ENCODE data around the gene PCLO. TPM values are rescaled to one million over a fixed set of nuclear protein-coding genes. Genes with fewer than 3 reads are reported as not detected.
"Not testable (repeated sequence)": the region's sequence is repeated elsewhere in the genome, so short reads cannot be mapped to it uniquely, and the experiment has no call there.

PCLO gene
- total RNA-seq, 1 donor from 2014 or later: 0.52 TPM

DNA sequence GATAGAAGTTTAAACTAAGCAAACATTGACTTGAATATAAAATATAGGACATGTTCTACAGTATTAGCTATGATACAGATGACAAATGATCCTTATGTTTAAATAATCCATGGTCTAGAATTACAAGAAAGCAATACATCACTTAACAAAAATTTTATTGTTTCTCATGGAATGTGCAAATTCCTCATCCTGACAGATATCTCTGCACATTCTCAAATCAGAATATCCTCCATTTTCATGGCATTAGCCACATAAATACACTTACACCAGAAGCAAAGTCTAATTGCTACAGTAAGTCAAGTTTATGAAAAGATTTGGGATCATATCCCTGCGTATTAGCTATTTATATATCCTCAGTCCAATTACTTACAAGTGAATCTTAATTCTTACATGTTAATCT is 57.6 kb downstream of the PCLO start:
- Histone ChIP-seq H3K27ac (ENCODE audit: low read depth, low read length) (no peak overlapping the region), H3K27me3 (ENCODE audit: control insufficient read depth in 3 of 3, insufficient read depth in 3 of 3, low read length in 3 of 3) (no peaks in the 10 kb centered on the region), H3K9ac (ENCODE audit: low read depth in 1 of 3, low read length in 3 of 3) (no peak overlapping the region), H3K36me3 (ENCODE audit: control insufficient read depth in 3 of 3, insufficient read depth in 3 of 3, low read length in 3 of 3) (no peaks in the 10 kb centered on the region), H3K4me1 (ENCODE audit: control insufficient read depth in 3 of 3, insufficient read depth in 3 of 3, low read length in 3 of 3) (no peaks in the 10 kb centered on the region), H3K4me3 (ENCODE audit: low read length in 3 of 3) (no peak overlapping the region), H3K9me3 (ENCODE audit: control insufficient read depth in 3 of 3, low read length in 3 of 3) (no peaks in the 10 kb centered on the region)

DNA sequence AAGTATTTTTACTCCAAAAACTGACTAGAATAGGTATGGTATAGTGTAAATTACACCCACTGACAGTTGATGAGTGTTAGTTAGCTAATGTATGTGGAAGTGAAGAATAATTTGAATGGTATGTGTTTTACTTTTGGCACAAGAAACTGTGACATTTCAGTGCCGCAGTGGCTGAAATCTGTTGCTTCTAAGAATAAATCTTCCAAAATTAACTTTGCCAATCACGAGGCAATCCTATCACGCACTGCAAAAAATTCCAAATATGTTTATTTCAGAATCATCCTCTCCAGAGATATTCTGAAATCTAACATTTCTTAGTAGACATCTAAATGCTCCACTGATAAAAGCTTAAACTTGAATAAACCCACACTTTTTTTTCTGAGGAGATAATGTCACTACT is 61.2 kb downstream of the PCLO start:
- no peaks in the 10 kb centered on the region for H3K4me1 ChIP-seq (ENCODE audit: control insufficient read depth in 3 of 3, insufficient read depth in 3 of 3, low read length in 3 of 3)
- H3K4me3 ChIP-seq (ENCODE audit: low read length in 3 of 3): no peak overlapping the region
- no peak overlapping the region for H3K27ac ChIP-seq (ENCODE audit: low read depth, low read length)
- H3K36me3 ChIP-seq (ENCODE audit: control insufficient read depth in 3 of 3, insufficient read depth in 3 of 3, low read length in 3 of 3): no peaks in the 10 kb centered on the region
- no peak overlapping the region for H3K9ac ChIP-seq (ENCODE audit: low read depth in 1 of 3, low read length in 3 of 3)
- H3K27me3 ChIP-seq (ENCODE audit: control insufficient read depth in 3 of 3, insufficient read depth in 3 of 3, low read length in 3 of 3): no peaks in the 10 kb centered on the region
- no peaks in the 10 kb centered on the region for H3K9me3 ChIP-seq (ENCODE audit: control insufficient read depth in 3 of 3, low read length in 3 of 3)

DNA sequence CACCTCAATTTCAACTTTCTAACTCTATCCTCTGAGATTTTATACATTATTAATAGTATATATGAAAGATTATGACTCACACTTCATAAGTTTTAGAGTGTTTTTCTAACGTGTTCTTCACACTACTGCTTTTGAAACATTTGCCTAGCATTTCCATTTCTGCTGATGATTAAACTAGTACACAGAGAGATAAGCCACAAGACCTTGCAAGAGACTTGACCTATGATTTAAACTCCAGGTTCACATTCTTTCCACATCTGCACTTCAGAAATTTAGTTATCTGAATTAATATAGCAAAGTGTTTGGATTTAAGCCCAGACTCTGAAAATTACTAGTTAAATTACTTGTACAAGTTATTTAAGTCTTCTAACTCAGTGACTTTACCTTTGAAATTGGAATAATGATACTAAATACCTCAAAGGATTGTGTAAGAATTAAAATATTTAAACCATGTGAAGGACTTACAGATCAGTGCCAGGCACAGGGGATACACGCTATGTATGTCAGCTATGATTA is 66.6 kb downstream of the PCLO start:
- H3K4me3 ChIP-seq (ENCODE audit: low read length in 3 of 3): no peak overlapping the region
- no peaks in the 10 kb centered on the region for H3K36me3 ChIP-seq (ENCODE audit: control insufficient read depth in 3 of 3, insufficient read depth in 3 of 3, low read length in 3 of 3)
- H3K9me3 ChIP-seq (ENCODE audit: control insufficient read depth in 3 of 3, low read length in 3 of 3): no peaks in the 10 kb centered on the region
- H3K27ac ChIP-seq (ENCODE audit: low read depth, low read length): no peak overlapping the region
- H3K27me3 ChIP-seq (ENCODE audit: control insufficient read depth in 3 of 3, insufficient read depth in 3 of 3, low read length in 3 of 3): no peaks in the 10 kb centered on the region
- no peaks in the 10 kb centered on the region for H3K4me1 ChIP-seq (ENCODE audit: control insufficient read depth in 3 of 3, insufficient read depth in 3 of 3, low read length in 3 of 3)
- no peak overlapping the region for H3K9ac ChIP-seq (ENCODE audit: low read depth in 1 of 3, low read length in 3 of 3)

DNA sequence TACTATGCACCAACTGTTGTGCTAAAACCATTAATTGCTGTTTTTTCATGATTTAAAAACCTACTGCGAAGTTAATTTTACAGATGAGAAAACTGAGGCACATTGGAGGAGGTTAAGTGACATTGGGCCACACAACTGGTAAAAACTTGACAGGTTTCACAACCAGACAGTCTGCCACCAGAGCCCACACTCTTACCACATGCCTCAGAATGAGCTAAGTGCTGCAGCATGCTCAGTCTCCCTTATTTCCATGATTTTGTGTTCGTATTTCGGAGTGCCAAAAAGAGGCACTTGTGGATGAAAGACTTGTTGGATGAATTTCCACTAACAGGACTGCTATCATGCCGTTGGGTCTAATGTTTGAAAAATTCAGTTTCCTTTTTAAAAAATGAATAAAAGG is 77.4 kb downstream of the PCLO start:
- H3K36me3 ChIP-seq (ENCODE audit: control insufficient read depth in 3 of 3, insufficient read depth in 3 of 3, low read length in 3 of 3): no peaks in the 10 kb centered on the region
- H3K9ac ChIP-seq (ENCODE audit: low read depth in 1 of 3, low read length in 3 of 3): no peak overlapping the region
- H3K27me3 ChIP-seq (ENCODE audit: control insufficient read depth in 3 of 3, insufficient read depth in 3 of 3, low read length in 3 of 3): no peaks in the 10 kb centered on the region
- H3K4me3 ChIP-seq (ENCODE audit: low read length in 3 of 3): no peak overlapping the region
- H3K9me3 ChIP-seq (ENCODE audit: control insufficient read depth in 3 of 3, low read length in 3 of 3): no peaks in the 10 kb centered on the region
- H3K27ac ChIP-seq (ENCODE audit: low read depth, low read length): no peak overlapping the region
- no peaks in the 10 kb centered on the region for H3K4me1 ChIP-seq (ENCODE audit: control insufficient read depth in 3 of 3, insufficient read depth in 3 of 3, low read length in 3 of 3)

DNA sequence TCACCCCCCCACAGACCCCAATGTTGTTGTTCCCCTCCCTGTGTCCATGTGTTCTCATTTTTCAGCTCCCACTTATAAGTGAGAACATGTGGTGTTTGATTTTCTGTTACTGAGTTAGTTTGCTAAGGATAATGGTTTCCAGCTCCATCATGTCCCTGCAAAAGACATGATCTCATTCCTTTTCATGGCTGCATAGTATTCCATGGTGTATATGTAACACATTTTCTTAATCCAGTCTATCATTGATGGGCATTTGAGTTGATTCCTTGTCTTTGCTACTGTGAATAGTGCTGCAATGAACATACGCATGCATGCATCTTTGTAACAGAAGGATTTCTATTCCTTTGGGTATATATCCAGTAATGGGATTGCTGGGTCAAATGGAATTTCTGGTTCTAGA is 82.8 kb downstream of the PCLO start:
- not testable (repeated sequence) for H3K27me3 ChIP-seq (ENCODE audit: control insufficient read depth in 3 of 3, insufficient read depth in 3 of 3, low read length in 3 of 3); H3K36me3 ChIP-seq (ENCODE audit: control insufficient read depth in 3 of 3, insufficient read depth in 3 of 3, low read length in 3 of 3); H3K27ac ChIP-seq (ENCODE audit: low read depth, low read length); H3K9ac ChIP-seq (ENCODE audit: low read depth in 1 of 3, low read length in 3 of 3); H3K4me3 ChIP-seq (ENCODE audit: low read length in 3 of 3); H3K9me3 ChIP-seq (ENCODE audit: control insufficient read depth in 3 of 3, low read length in 3 of 3); H3K4me1 ChIP-seq (ENCODE audit: control insufficient read depth in 3 of 3, insufficient read depth in 3 of 3, low read length in 3 of 3)

DNA sequence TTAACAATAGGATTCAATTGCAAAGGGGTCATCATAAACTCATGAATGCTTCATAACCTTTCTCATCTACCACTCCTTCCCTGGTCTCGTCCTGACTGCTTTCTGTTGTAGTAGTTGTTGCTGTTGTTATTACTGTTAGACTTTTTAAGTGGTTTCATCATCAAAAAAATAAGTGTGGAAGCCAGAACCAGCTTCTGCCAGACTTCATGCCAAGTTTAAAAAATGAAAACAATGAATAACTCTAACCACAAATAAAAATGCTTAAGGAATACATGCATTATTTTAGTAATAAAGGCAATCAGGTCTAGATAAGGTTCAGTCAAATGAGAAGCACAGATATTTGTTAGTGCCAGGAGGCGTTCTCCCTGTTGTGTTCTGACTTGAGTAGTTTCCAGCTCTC is 85.4 kb downstream of the PCLO start:
- Histone ChIP-seq H3K9me3 (ENCODE audit: control insufficient read depth in 3 of 3, low read length in 3 of 3) (no peaks in the 10 kb centered on the region), H3K36me3 (ENCODE audit: control insufficient read depth in 3 of 3, insufficient read depth in 3 of 3, low read length in 3 of 3) (no peaks in the 10 kb centered on the region), H3K27me3 (ENCODE audit: control insufficient read depth in 3 of 3, insufficient read depth in 3 of 3, low read length in 3 of 3) (no peaks in the 10 kb centered on the region), H3K4me1 (ENCODE audit: control insufficient read depth in 3 of 3, insufficient read depth in 3 of 3, low read length in 3 of 3) (no peaks in the 10 kb centered on the region), H3K9ac (ENCODE audit: low read depth in 1 of 3, low read length in 3 of 3) (no peak overlapping the region), H3K4me3 (ENCODE audit: low read length in 3 of 3) (no peak overlapping the region), H3K27ac (ENCODE audit: low read depth, low read length) (no peak overlapping the region)

DNA sequence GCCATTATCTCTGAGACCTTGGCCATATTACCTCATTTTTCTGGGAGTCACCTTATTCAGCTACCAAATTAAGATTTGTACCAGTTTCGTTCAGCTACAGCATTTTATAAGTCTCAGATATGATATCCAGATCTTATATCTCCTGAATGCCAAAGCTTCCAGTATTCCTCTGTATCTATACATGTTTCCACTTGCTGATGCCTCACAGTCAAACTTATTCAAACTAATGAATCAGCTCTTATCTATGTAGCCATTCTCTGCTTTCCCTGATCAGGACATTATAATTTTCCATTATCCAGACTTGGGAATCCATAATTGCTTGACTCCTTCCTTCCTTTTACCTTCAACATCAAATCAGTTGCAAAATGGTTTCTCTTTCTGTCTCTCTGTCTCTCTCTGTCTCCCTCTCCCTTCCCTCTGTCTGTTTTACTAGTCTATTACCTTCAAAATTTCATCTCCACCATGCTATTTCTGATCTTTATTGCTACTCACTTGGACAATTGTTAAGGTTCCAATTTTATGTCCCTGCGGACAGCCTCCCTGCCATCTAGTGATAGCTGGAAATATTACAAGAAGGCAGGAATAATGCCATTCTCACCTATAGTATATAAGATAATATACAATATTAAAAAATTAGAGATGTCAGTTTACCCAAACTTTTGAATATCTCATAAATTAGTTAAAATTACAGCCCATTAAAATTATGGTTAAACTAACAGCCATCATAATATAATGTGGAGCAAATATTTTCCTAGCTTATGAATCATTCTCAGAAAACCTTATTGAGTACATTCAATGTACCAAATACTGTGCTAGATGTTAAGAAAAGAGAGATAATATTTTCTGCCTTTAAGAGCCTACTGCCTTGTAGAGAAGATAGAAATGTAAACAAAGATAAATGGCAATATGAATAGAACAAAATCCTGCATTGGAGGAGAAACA is 89.8 kb downstream of the PCLO start:
- no peak overlapping the region for H3K27ac ChIP-seq (ENCODE audit: low read depth, low read length)
- no peak overlapping the region for H3K9ac ChIP-seq (ENCODE audit: low read depth in 1 of 3, low read length in 3 of 3)
- no peaks in the 10 kb centered on the region for H3K36me3 ChIP-seq (ENCODE audit: control insufficient read depth in 3 of 3, insufficient read depth in 3 of 3, low read length in 3 of 3)
- H3K27me3 ChIP-seq (ENCODE audit: control insufficient read depth in 3 of 3, insufficient read depth in 3 of 3, low read length in 3 of 3): no peaks in the 10 kb centered on the region
- no peak overlapping the region for H3K4me3 ChIP-seq (ENCODE audit: low read length in 3 of 3)
- no peaks in the 10 kb centered on the region for H3K9me3 ChIP-seq (ENCODE audit: control insufficient read depth in 3 of 3, low read length in 3 of 3)
- no peaks in the 10 kb centered on the region for H3K4me1 ChIP-seq (ENCODE audit: control insufficient read depth in 3 of 3, insufficient read depth in 3 of 3, low read length in 3 of 3)

DNA sequence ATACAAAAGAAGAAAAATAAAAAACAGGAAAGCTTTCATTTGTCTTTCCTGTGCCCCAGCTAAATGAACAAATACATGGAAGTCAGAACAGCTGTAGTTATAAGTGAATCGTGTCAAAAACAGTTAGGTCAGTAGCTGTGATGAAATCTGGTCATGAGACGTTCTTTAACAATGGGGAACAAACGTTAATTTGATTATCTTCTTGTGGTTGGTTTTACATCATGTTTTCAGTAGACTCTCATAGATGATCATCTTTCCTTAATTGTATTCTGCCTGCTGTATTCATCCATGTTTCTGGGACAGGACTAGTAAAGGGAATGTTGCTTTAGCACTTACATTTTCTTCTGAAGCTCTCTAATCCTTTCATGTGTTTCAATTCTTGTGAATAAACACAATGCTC is 97.0 kb downstream of the PCLO start:
- H3K36me3 ChIP-seq (ENCODE audit: control insufficient read depth in 3 of 3, insufficient read depth in 3 of 3, low read length in 3 of 3): no peaks in the 10 kb centered on the region
- no peaks in the 10 kb centered on the region for H3K9me3 ChIP-seq (ENCODE audit: control insufficient read depth in 3 of 3, low read length in 3 of 3)
- no peaks in the 10 kb centered on the region for H3K27me3 ChIP-seq (ENCODE audit: control insufficient read depth in 3 of 3, insufficient read depth in 3 of 3, low read length in 3 of 3)
- H3K9ac ChIP-seq (ENCODE audit: low read depth in 1 of 3, low read length in 3 of 3): no peak overlapping the region
- no peak overlapping the region for H3K27ac ChIP-seq (ENCODE audit: low read depth, low read length)
- H3K4me3 ChIP-seq (ENCODE audit: low read length in 3 of 3): no peak overlapping the region
- H3K4me1 ChIP-seq (ENCODE audit: control insufficient read depth in 3 of 3, insufficient read depth in 3 of 3, low read length in 3 of 3): no peaks in the 10 kb centered on the region

DNA sequence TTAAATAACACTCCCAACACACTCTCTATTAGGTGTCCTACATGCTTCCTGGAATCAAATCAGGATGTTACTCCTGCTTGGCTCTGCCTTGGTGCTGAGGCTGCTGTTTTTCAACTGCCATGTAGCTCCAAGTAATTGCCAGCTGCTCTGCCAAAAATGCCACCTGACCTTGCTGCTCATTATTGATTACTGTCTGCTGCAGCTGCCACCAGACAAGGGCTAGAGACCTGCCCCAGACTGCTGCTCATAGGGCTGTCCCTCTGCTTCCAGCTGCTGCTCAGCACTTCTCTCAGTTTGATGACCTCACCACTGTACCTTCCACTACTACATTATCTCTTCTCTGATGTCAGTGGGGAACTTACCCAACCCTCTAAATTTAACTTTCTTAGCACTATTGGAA is 102.5 kb downstream of the PCLO start:
- H3K27ac ChIP-seq (ENCODE audit: low read depth, low read length): no peak overlapping the region
- no peak overlapping the region for H3K9ac ChIP-seq (ENCODE audit: low read depth in 1 of 3, low read length in 3 of 3)
- no peaks in the 10 kb centered on the region for H3K4me1 ChIP-seq (ENCODE audit: control insufficient read depth in 3 of 3, insufficient read depth in 3 of 3, low read length in 3 of 3)
- H3K9me3 ChIP-seq (ENCODE audit: control insufficient read depth in 3 of 3, low read length in 3 of 3): no peaks in the 10 kb centered on the region
- no peaks in the 10 kb centered on the region for H3K36me3 ChIP-seq (ENCODE audit: control insufficient read depth in 3 of 3, insufficient read depth in 3 of 3, low read length in 3 of 3)
- H3K27me3 ChIP-seq (ENCODE audit: control insufficient read depth in 3 of 3, insufficient read depth in 3 of 3, low read length in 3 of 3): no peaks in the 10 kb centered on the region
- H3K4me3 ChIP-seq (ENCODE audit: low read length in 3 of 3): no peak overlapping the region

DNA sequence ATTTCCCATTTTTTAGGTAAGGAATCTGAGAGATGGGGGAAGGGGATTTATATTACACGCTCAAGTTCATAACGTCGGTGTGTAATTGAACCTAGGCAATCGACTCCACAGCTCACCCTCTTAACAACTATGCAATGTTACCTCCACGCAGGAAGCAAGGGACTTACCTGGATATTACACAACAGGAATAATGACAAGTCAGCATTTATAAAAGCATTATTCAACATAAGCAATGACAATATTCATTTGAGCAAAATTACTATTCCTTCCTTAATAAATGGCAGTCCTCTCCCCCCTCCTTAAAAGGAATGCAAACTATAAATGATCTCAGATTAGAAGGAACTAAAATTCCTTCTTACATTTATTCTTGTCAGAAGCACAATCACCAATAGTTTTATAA is 104.0 kb downstream of the PCLO start:
- H3K27ac ChIP-seq (ENCODE audit: low read depth, low read length): no peak overlapping the region
- no peak overlapping the region for H3K9ac ChIP-seq (ENCODE audit: low read depth in 1 of 3, low read length in 3 of 3)
- no peaks in the 10 kb centered on the region for H3K4me1 ChIP-seq (ENCODE audit: control insufficient read depth in 3 of 3, insufficient read depth in 3 of 3, low read length in 3 of 3)
- no peaks in the 10 kb centered on the region for H3K36me3 ChIP-seq (ENCODE audit: control insufficient read depth in 3 of 3, insufficient read depth in 3 of 3, low read length in 3 of 3)
- H3K4me3 ChIP-seq (ENCODE audit: low read length in 3 of 3): no peak overlapping the region
- no peaks in the 10 kb centered on the region for H3K9me3 ChIP-seq (ENCODE audit: control insufficient read depth in 3 of 3, low read length in 3 of 3)
- H3K27me3 ChIP-seq (ENCODE audit: control insufficient read depth in 3 of 3, insufficient read depth in 3 of 3, low read length in 3 of 3): no peaks in the 10 kb centered on the region

All from skeletal muscle tissue (tissue), 4 donors.